WERI-Rb-1 (cell line): ENCODE data around the gene RHEB.

ENCODE experiments used
- DNase-seq: peaks from one replicate; pipeline ENCODE4 v3.0.0-alpha.2; 2020
- H3K27ac ChIP-seq: fragments of 250-450 bp; sonication (Bioruptor Pico); 2 replicates; pipeline ENCODE4 v1.5.1; 2020; ENCODE audit warnings: mild to moderate bottlenecking, moderate library complexity
- H3K27me3 ChIP-seq: fragments of 250-450 bp; sonication (Bioruptor Pico); 2 replicates; pipeline ENCODE4 v1.5.1; 2021; ENCODE audit warnings: mild to moderate bottlenecking, low read depth, moderate library complexity; ENCODE audit not compliant: insufficient read depth, severe bottlenecking
- H3K36me3 ChIP-seq: fragments of 250-450 bp; sonication (Bioruptor Pico); 2 replicates; pipeline ENCODE4 v1.5.1; 2020; ENCODE audit warnings: mild to moderate bottlenecking, moderate library complexity
- H3K4me3 ChIP-seq: 2 replicates; pipeline ENCODE4 v1.5.1; 2011; ENCODE audit warnings: low read depth, mild to moderate bottlenecking, control low read depth, low read length
- H3K9me3 ChIP-seq: fragments of 250-450 bp; sonication (Bioruptor Pico); 2 replicates; pipeline ENCODE4 v1.5.1; 2021; ENCODE audit warnings: mild to moderate bottlenecking, moderate library complexity; ENCODE audit not compliant: severe bottlenecking
- CTCF ChIP-seq: IDR thresholded peaks from 2 replicates; pipeline ENCODE4 v1.5.1; 2011; ENCODE audit warnings: low read depth, mild to moderate bottlenecking, control low read depth, inconsistent platforms, low read length

RHEB gene

GRCh38 chr7:151457534-151457933, 62.2 kb downstream of the RHEB start:
- no peak overlapping the region for H3K4me3 ChIP-seq
- no peaks in the 10 kb centered on the region for H3K27me3 ChIP-seq
- H3K27ac ChIP-seq, result no peak overlapping the region
- TF ChIP-seq CTCF, result no peak
- peaks cover 5% of the 10 kb centered on the region for H3K9me3 ChIP-seq
- H3K36me3 ChIP-seq, result no peaks in the 10 kb centered on the region
- no peak for DNase-seq

- no peak overlapping the region for H3K27ac ChIP-seq
These were observed 62.9 kb downstream of the RHEB start for GRCh38 chr7:151456782-151457181.

GRCh38 chr7:151456276-151456675, 63.4 kb downstream of the RHEB start:
- H3K9me3 ChIP-seq, result no peaks in the 10 kb centered on the region
- DNase-seq, result no peak
- H3K27me3 ChIP-seq, result no peaks in the 10 kb centered on the region
- no peaks in the 10 kb centered on the region for H3K36me3 ChIP-seq
- H3K4me3 ChIP-seq, result no peak overlapping the region
- no peak for TF ChIP-seq CTCF
- no peak overlapping the region for H3K27ac ChIP-seq

More at GRCh38 chr7:151456782-151457181, 62.9 kb downstream of the RHEB start:
- Histone ChIP-seq H3K27me3 (no peaks in the 10 kb centered on the region), H3K9me3 (no peaks in the 10 kb centered on the region), H3K36me3 (no peaks in the 10 kb centered on the region), H3K4me3 (no peak overlapping the region)
- no peak for DNase-seq
- no peak for TF ChIP-seq CTCF

GRCh38 chr7:151455690-151456089, 64.0 kb downstream of the RHEB start:
- no peak overlapping the region for H3K4me3 ChIP-seq
- H3K27me3 ChIP-seq, result no peaks in the 10 kb centered on the region
- no peaks in the 10 kb centered on the region for H3K36me3 ChIP-seq
- H3K27ac ChIP-seq, result no peak overlapping the region
- DNase-seq, result no peak
- TF ChIP-seq CTCF, result no peak
- no peaks in the 10 kb centered on the region for H3K9me3 ChIP-seq

GRCh38 chr7:151454932-151455530, 64.7 kb downstream of the RHEB start:
- Histone ChIP-seq H3K36me3 (no peaks in the 10 kb centered on the region), H3K27ac (no peak overlapping the region), H3K9me3 (no peaks in the 10 kb centered on the region), H3K27me3 (no peaks in the 10 kb centered on the region), H3K4me3 (no peak overlapping the region)
- TF ChIP-seq CTCF, result no peak
- DNase-seq, result no peak

GRCh38 chr7:151454305-151454704, 65.4 kb downstream of the RHEB start:
- Histone ChIP-seq H3K4me3 (no peak overlapping the region), H3K27me3 (no peaks in the 10 kb centered on the region), H3K27ac (no peak overlapping the region), H3K9me3 (no peaks in the 10 kb centered on the region), H3K36me3 (no peaks in the 10 kb centered on the region)
- no peak for DNase-seq
- no peak for TF ChIP-seq CTCF
